Measurements from ENCODE around the gene CLIC3. TPM values are rescaled to one million over a fixed set of nuclear protein-coding genes. Genes with fewer than 3 reads are reported as not detected.

The CLIC3 gene
- total RNA-seq, 1 experiment from 2014 or later = not detected

DNA sequence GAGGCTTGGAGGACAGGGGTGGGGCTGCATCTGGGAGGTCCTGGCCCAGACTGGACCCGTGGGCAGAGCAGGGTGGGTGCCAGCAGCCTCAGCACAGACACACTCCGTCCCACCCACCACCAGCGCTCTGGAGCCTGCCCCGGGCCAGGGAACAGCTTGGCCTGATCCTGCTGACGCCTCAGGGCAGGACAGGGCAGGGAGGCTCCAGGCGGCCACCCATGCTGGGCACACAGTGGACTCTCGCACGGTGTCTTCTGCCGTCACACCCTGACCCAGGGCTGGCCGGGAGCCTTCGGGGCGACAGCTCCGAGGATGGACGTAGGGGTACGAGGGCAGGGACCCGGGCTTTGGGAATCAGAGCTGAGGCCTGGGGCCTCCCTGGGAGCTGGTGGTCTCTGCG is 27.2 kb downstream of the CLIC3 start:
- POLR2A ChIA-PET (ENCODE audit: low non-redundant PET) = no interaction called here
- Histone ChIP-seq H3K9me3 (ENCODE audit: low read depth, low read length, poor library complexity, severe bottlenecking) (no peaks in the 10 kb centered on the region), H3K27ac (ENCODE audit: low read depth, low read length, poor library complexity, severe bottlenecking) (no peak overlapping the region), H3K36me3 (ENCODE audit: insufficient read depth, low read length, poor library complexity, severe bottlenecking) (no peaks in the 10 kb centered on the region), H3K27me3 (replicated peaks; ENCODE audit: insufficient read depth, low read depth, low read length, poor library complexity) (no peaks in the 10 kb centered on the region), H3K4me1 (ENCODE audit: insufficient read depth, low read length, poor library complexity, severe bottlenecking) (peaks cover 4% of the 10 kb centered on the region), H3K4me3 (ENCODE audit: low read depth, low read length, poor library complexity, severe bottlenecking) (no peak overlapping the region)
- CTCF ChIA-PET = no interaction called here
- intact Hi-C loops (cut with micrococcal nuclease; ENCODE audit: unreplicated experiment) = no loop called here
- DNase-seq (ENCODE audit: low spot score) = no peak
- TF ChIP-seq, protein P1, sequence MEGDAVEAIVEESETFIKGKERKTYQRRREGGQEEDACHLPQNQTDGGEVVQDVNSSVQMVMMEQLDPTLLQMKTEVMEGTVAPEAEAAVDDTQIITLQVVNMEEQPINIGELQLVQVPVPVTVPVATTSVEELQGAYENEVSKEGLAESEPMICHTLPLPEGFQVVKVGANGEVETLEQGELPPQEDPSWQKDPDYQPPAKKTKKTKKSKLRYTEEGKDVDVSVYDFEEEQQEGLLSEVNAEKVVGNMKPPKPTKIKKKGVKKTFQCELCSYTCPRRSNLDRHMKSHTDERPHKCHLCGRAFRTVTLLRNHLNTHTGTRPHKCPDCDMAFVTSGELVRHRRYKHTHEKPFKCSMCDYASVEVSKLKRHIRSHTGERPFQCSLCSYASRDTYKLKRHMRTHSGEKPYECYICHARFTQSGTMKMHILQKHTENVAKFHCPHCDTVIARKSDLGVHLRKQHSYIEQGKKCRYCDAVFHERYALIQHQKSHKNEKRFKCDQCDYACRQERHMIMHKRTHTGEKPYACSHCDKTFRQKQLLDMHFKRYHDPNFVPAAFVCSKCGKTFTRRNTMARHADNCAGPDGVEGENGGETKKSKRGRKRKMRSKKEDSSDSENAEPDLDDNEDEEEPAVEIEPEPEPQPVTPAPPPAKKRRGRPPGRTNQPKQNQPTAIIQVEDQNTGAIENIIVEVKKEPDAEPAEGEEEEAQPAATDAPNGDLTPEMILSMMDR (conservative IDR thresholded peaks at IDR 0.05; ENCODE audit: low read depth, low read length) = no peak
- no peak for TF ChIP-seq EZH2 (IDR thresholded peaks at IDR 0.05; ENCODE audit: borderline replicate concordance, low read depth, low read length, poor library complexity, severe bottlenecking)
- BruUV-seq (replicated peaks) = no TSS peak

DNA sequence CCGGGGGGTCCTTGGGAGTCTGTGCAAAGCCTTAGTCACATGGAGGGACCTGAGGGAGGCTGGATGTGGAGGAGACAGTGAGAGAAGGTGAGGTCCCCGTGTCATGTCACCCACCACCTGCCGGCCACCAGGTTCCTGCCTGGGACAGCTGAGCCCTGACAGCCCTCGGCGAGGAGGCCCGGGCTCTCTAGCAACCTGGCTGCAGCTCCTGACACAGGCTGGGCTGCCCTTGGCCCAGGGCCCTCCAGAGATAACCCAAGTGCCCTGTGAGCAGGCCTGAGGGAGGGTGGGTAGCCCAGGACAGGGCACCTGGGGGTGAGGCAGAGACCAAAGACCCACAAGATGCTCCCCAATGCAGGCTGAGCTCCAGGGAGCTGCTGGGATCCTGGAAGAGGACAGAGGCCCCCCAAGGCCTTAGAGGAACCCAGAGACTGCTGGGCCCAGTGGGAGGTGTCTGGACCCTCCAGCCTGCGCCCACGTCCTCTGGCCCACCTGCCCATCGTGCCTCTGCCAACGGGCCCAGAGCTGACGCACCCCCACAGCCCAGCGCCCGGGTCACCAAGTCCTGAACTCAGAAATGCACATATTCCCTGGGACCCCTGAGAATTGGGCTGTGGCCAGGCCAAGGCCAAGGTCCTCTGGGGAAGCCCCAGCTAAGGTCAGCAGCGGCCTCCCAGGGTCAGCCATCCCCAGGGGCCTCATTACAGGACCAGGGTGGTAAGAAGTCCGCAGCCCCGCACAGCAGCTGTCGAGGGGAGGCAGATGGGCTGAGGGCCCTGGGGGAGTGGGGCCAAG is 27.8 kb downstream of the CLIC3 start:
- DNase-seq (ENCODE audit: low spot score) = no peak
- TF ChIP-seq EZH2 (IDR thresholded peaks at IDR 0.05; ENCODE audit: borderline replicate concordance, low read depth, low read length, poor library complexity, severe bottlenecking) = no peak
- TF ChIP-seq, protein P1 (conservative IDR thresholded peaks at IDR 0.05; ENCODE audit: low read depth, low read length) = no peak
- Histone ChIP-seq H3K27ac (ENCODE audit: low read depth, low read length, poor library complexity, severe bottlenecking) (no peak overlapping the region), H3K4me1 (ENCODE audit: insufficient read depth, low read length, poor library complexity, severe bottlenecking) (peaks cover 4% of the 10 kb centered on the region), H3K9me3 (ENCODE audit: low read depth, low read length, poor library complexity, severe bottlenecking) (no peaks in the 10 kb centered on the region), H3K4me3 (ENCODE audit: low read depth, low read length, poor library complexity, severe bottlenecking) (no peak overlapping the region), H3K36me3 (ENCODE audit: insufficient read depth, low read length, poor library complexity, severe bottlenecking) (no peaks in the 10 kb centered on the region), H3K27me3 (replicated peaks; ENCODE audit: insufficient read depth, low read depth, low read length, poor library complexity) (no peaks in the 10 kb centered on the region)
- no TSS peak for BruUV-seq (replicated peaks)
- POLR2A ChIA-PET (ENCODE audit: low non-redundant PET) = no interaction called here
- intact Hi-C loops (cut with micrococcal nuclease; ENCODE audit: unreplicated experiment) = no loop called here
- CTCF ChIA-PET = no interaction called here

DNA sequence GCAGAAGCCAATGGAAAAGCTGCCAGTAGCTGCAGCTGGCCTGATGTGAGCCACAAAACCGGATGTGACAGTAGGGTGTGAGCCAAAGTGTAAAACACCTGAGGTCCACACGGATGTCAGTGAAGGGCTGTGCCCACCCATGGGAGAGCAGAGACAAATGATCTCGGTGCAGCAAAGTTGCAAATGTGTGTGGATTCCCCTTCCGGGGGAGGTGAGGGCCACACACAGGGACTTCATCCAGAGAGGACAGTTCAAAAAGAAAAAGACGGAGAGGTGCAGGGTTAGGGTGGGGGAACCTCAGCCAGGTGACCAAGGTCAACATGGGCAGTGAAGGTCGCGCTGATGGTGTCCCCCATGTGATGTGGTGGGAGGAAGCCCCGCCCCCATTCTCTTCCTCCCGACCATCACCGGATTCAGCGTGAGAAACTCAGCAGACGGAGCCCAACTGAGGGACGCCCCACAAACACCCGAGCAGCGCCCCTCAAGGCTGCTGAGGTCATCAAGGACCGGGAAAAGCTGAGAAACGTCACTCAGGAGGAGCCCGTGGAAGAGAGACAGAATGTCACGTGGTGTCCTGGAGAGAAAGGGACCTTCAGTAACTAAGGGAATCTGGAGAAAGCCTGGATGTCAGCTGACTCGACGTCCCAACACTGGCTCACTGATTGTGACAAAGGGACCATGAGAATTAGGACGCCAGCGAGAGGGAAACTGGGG is 30.4 kb downstream of the CLIC3 start:
- ChIA-PET POLR2A (ENCODE audit: low non-redundant PET) (no interaction called here), CTCF (interaction anchor here (0.7 kb wide), 1 partner anchor 194 kb away, joined by 3 read pairs; no protein-coding TSS in a partner anchor)
- no peak overlapping the region for H3K4me3 ChIP-seq (ENCODE audit: low read depth, low read length, poor library complexity, severe bottlenecking)
- no TSS peak for BruUV-seq (replicated peaks)
- peaks cover 4% of the 10 kb centered on the region for H3K4me1 ChIP-seq (ENCODE audit: insufficient read depth, low read length, poor library complexity, severe bottlenecking)
- intact Hi-C loops (cut with micrococcal nuclease; ENCODE audit: unreplicated experiment) = no loop called here
- no peak overlapping the region for H3K27ac ChIP-seq (ENCODE audit: low read depth, low read length, poor library complexity, severe bottlenecking)
- no peaks in the 10 kb centered on the region for H3K27me3 ChIP-seq (replicated peaks; ENCODE audit: insufficient read depth, low read depth, low read length, poor library complexity)
- DNase-seq (ENCODE audit: low spot score) = peak; percentile 54
- no peaks in the 10 kb centered on the region for H3K9me3 ChIP-seq (ENCODE audit: low read depth, low read length, poor library complexity, severe bottlenecking)
- TF ChIP-seq, protein P1 (conservative IDR thresholded peaks at IDR 0.05; ENCODE audit: low read depth, low read length) = no peak
- no peak for TF ChIP-seq EZH2 (IDR thresholded peaks at IDR 0.05; ENCODE audit: borderline replicate concordance, low read depth, low read length, poor library complexity, severe bottlenecking)
- H3K36me3 ChIP-seq (ENCODE audit: insufficient read depth, low read length, poor library complexity, severe bottlenecking) = no peaks in the 10 kb centered on the region

Data from A673 (cell line).